SH-SY5Y (cell line): ENCODE measurements around the gene STK35.

ENCODE experiments used
- GATA2 ChIP-seq: IDR thresholded peaks from 2 replicates; pipeline ENCODE4 v1.6.1; 2011; ENCODE audit warnings: mild to moderate bottlenecking, low read depth, low read length
- GATA3 ChIP-seq: IDR thresholded peaks from 2 replicates; pipeline ENCODE4 v1.6.1; 2011; ENCODE audit warnings: low read depth, mild to moderate bottlenecking, low read length, moderate library complexity

Gene STK35

DNA sequence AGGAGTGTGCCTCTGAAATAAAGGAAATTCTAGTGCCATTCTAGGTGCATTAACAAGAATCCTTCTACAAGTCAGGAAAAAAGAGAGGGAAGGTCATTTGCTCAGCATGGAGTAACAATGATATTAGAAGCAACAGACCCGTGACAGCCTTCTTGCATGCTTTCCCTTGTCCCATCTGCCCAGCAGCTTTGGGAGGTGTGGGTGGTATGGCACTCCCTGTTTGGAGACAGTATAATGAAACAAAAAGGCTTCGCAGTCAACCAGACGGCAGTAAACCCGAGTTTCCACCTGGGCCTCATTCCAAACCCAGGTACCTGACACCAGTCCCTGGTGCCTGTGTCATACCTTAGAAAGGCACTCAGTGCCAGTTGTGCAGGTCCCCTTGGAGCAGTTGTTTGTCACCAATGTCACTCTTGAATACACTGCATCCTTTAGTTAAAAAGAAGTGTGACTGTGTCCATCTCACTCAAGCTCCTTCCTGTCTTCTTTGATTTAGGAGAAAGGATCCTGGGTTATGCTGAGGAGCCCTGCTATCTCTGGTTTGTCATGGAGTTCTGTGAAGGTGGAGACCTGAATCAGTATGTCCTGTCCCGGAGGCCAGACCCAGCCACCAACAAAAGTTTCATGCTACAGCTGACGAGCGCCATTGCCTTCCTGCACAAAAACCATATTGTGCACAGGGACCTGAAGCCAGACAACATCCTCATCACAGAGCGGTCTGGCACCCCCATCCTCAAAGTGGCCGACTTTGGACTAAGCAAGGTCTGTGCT is 14.7 kb downstream of the STK35 start:
- TF ChIP-seq GATA2 (no peak), GATA3 (no peak)

DNA sequence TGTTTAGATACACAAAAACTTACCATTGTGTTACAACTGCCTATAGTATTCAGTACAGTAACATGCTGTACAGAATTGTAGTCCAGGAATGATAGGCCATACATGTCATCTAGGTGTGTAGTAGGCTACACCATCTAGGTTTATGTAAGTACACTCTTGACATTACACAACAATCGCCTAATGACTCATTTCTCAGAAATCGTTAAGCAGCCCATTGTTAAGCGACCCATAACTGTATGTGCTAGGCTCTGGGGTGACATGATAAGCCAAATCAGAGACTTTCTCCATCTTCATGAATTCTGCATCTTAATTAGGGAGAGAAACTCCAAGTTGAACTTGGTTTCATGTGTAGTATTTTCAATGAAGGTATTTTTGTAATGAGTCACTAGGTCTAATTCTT is 17.2 kb downstream of the STK35 start:
- no peak for TF ChIP-seq GATA2
- no peak for TF ChIP-seq GATA3

DNA sequence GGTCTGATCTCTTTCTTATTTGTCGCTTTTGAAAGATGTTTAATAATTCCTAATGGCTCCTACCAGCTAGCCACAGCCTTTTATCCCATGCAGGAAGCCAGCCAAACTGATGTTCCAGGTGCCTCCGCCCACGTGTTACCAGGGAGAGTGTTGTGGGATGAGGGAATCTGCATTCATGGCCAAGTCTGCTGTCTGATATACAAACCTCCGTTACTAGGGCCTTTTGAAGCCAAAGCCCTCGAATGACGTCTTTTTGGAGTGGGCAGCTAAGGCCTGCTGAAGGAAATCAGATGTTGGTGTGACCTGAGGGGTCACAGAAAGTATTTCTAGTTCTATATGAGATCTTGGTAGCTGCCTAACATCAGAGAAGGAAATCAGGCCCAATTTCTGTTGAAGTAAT is 21.3 kb downstream of the STK35 start:
- TF ChIP-seq GATA2: no peak
- no peak for TF ChIP-seq GATA3

DNA sequence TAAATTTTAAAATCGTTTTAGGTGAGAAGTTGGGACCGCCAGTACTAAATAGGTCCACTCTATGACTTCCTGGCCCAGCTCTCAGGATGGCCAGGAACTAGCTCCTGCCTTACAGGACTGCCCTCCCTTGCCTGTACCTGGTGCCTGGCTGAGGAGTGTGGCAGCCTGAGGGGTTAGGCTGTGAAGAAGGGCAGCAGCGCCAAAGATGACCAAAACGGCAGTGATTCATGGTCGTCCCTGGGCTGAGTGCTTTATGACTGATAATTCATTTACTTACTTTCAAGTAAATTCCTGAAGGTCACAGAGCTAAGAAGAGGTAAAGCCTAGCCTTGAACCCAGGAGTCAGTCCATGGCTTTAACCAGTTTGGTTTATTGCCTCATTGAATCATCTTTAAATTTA is 22.1 kb downstream of the STK35 start:
- no peak for TF ChIP-seq GATA2
- no peak for TF ChIP-seq GATA3

DNA sequence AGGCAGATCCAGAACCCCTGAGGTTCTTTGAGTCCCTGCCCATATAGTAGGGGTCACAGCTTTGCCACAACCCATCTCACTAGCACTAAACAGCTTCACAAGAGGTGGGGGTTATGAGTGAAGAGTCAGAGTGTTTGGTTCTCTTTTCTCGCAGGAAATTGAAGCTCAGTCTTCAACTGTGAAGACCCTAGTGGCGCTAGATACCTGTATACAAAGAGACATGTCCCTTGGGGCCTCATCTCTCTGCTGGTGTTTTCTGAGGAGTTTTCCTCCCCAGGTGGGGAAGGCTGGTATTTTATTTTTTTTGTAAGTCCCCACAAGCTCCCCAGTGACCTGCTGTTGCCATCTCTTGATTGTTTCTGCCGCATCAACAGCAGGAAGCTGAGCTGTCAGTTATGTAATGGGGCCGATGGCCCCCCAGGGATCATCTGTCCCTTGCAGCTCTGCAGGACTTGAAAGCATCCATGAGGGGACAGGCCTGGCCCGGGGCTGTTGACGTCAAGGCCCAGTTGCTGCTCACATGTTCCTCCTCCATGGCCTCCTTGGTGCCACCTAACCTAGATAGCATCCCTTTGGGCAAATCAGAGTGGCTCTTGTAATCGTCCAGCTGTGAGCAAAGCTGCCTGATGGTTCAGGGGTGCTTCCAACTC is 23.1 kb downstream of the STK35 start:
- no peak for TF ChIP-seq GATA3
- no peak for TF ChIP-seq GATA2

DNA sequence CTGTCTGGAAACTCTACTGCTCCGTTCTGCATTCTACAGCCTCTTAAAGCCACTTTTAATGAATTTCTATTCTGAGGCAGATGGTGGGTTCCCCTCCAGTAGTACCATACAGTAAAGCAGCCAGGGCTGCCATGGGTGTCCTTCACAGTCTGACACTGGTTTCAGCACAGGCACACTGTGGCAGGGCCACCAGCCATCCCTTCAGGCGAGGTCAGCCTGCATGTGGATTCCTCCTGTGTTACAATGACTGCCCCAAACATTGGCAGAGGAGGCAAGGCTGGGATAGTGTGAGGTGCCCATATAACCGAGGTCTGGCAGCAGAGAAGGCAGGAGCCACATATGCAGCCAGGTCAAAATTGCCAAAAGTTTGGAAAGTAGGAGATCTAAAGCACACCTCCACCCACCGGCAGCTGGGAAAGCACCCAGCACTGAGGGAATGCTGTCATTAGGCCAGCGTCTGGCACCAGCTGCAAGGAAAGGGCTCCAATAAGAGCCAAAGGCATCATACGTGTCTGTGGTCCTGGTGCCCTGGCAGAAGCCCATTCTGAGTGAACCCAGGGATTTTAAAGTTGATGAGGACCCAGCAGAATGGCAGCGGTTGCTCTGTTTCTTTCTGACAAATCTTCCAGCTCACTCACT is 24.0 kb downstream of the STK35 start:
- TF ChIP-seq GATA3: no peak
- no peak for TF ChIP-seq GATA2

DNA sequence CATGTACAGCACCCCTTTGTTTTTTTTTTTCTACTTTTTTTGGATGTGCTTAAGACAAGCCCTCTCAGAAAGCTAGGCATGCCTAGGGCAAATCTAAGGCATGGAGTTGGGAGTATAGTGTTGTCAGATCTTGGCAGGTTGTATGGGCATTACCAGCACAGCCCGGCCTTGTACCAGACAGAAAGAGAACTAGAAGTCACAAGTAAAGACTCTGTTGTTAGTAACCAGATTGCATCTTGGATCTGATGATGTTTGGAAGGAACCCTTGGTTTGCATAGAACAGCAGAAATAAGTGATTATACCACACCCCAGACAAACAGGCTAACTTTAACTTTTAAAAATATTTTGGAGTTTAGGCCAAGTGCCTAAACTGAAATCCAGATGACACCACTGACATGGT is 25.6 kb downstream of the STK35 start:
- no peak for TF ChIP-seq GATA3

DNA sequence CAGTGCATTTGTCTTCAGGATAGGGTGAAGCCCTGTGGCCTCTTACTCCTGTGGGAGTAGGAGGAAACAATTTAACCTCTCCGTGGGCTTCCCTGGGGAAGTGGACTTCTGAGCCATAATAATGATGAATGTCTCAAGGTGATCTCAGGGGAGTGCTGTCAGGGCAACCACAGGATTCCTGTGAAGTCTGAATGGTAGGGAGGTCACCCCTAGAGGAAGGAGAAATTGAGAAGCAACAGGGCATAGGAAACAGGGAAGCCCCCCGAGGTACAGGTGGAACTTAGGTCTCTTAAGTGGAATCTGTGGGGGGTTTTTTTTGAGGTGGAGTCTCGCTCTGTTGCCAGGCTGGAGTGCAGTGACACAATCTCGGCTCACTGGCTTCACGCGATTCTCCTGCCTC is 26.9 kb downstream of the STK35 start:
- no peak for TF ChIP-seq GATA3
- no peak for TF ChIP-seq GATA2

DNA sequence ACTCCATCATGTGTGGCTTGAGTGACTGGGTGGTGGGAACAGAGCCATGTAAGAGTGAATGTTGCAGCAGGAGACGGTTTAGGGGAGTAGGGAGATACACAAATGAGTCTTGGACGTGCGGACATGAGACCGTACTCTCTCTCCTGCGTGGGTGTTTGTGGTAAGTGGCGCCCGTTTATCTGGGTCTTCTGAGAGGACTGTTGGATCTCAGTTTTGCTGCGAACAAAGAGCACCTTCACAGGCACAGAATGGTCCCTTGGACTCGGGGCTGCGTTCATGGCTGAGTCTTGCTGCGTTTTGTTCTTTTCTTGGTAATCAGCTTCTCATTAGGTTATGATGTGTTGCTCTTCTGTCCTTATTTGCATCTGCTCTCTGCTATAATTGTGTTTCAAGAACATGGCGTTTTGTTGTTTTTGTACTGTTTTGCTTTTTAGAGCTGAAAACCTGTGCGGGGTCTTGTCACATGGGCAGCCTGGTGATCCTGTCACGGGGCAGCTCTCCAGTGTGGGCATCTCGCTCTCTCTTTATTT is 28.5 kb downstream of the STK35 start:
- TF ChIP-seq GATA3 (no peak), GATA2 (no peak)

DNA sequence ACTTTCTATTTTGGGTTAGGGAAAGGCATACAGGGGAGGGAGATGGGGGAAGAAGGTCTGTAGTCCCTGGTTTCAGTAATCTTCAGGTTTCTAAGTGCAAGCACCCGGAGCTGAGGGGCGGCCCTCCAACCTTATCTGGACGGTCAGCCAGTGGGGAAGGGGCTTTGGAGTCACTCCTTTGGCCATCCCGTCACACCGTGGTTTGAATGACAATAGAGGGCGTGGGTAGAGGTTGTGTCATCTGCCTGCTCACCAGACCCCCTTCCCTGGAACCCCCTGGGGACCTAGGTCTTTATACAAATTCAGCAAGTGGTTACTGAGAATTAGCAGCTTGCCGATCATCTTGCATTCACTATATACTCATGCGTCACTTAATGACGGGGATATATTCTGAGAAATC is 29.1 kb downstream of the STK35 start:
- TF ChIP-seq GATA2 (no peak), GATA3 (no peak)

DNA sequence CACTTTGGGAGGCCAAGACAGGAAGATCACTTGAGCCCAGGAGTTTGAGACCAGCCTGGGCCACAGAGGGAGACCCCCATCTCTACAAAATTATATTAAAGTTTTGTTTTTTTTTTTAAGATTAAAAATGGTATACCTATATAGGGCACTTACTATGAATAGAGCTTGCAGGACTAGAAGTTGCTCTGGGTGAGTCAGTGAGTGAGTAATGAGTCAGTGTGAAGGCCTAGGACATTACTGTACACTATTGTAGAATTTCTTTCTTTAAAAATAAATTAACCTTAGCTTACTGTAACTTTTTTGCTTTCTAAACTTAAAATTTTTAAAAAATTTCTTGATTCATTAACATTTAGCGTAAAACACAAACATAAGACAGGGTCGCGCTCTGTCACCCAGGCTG is 29.7 kb downstream of the STK35 start:
- TF ChIP-seq GATA3 (no peak), GATA2 (no peak)

DNA sequence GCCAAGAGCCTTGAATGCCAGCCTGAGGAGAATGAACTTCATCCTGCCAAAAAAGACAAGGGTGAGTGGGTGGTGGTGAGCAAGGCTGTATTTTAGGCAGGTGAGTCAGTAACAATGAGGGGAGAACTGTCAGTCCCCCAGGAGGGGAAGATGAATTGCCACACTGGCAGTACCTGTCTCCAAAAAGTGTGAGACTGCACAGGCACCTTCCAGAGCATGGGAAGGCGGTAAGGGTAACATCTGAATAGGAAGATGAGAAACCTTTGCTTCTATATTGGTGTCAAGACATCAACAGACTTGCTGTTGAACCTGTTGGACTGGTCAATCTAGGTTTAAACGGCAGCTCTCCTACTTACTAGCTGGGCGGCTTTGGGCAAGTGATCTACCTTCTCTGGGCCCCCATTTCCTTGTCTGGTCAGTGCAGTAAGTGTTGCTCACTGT is 30.9 kb downstream of the STK35 start:
- no peak for TF ChIP-seq GATA3
- no peak for TF ChIP-seq GATA2

DNA sequence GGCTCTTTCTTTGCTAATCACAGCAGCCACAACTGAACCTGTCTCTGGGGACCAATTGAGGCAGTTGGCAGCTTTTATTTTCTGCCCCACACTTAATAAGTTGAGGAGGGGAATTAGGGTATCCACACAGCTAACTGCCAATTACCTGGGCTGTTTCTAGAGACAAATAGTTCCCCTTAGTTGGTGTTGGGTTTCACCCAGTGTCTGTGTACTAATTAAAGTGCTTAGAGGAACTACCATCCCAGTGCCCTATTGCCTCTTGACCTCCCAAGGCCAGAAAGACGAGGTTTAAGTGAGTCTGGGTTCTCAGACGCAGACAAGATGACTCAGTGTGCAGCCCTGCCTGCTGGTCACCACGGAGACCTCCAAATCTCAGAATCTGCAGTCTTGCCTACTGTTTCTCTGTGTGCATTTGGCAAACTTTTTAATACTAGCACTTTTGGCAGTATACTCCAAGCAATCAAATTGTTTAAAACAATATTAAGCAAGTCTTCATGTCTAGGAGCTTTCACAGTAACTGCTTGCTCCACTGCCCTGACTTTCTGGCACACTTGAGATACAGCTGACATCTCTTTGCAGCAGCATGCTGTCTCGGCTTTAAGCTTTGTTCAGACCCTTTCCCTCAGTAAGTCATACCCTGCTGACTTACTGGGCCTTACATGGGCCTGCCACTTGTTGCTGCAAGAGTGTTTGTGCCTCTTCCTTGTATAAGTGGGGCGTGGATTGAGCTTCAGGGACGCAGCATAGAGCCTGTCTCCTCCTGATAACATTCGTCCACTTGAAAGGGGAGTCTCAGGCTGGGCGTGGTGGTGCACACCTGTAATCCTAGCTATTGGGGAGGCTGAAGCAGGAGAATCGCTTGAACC is 31.9 kb downstream of the STK35 start:
- TF ChIP-seq GATA3: no peak

DNA sequence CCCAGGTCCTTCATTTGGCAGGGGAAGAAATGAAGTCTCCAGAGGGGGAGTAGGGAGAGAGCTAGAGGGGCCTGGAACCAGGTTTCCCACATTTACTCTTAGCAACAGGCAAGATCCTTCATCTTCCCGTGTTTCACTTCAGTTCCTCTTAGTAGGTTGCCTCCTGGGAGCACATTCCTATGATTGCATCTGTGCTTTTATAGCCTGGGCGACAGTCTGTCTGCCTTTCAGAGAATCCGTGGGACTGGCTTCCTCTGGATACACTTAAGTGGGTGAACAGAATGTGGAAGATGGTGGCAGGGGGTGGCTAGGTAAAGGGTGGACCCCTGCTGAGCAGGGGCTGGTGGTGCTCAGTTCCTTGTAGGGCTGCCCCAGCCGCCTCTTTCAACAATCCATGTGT is 33.4 kb downstream of the STK35 start:
- no peak for TF ChIP-seq GATA2
- no peak for TF ChIP-seq GATA3
